Esophagus (tissue), 2 donors: Measurements from ENCODE around the gene AK4. TPM values are rescaled to one million over a fixed set of nuclear protein-coding genes. Genes with fewer than 3 reads are reported as not detected.
"Not testable (repeated sequence)": the region's sequence is repeated elsewhere in the genome, so short reads cannot be mapped to it uniquely, and the experiment has no call there.

Source experiments
- H3K27ac ChIP-seq, 2 donors: one replicate each; pipeline ENCODE4 v1.5.1; 2013; ENCODE audit warnings: low read depth in 2 of 2, mild to moderate bottlenecking in 2 of 2, inconsistent platforms in 1 of 2, low read length in 1 of 2, moderate library complexity in 1 of 2
- H3K27me3 ChIP-seq, 2 donors: one replicate each; pipeline ENCODE4 v1.6.1; 2013; ENCODE audit warnings: low read length in 2 of 2, control low read depth in 1 of 2, mild to moderate bottlenecking in 1 of 2; ENCODE audit not compliant: insufficient read depth in 2 of 2, control insufficient read depth in 1 of 2
- H3K36me3 ChIP-seq, 2 donors: one replicate each; pipeline ENCODE4 v1.6.1; 2013; ENCODE audit warnings: low read length in 1 of 2; ENCODE audit not compliant: control insufficient read depth in 2 of 2, insufficient read depth in 2 of 2
- H3K4me1 ChIP-seq, 2 donors: one replicate each; pipeline ENCODE4 v1.6.1; 2013; ENCODE audit warnings: low read length in 1 of 2; ENCODE audit not compliant: control insufficient read depth in 2 of 2, insufficient read depth in 2 of 2
- H3K4me3 ChIP-seq, 2 donors: one replicate each; pipeline ENCODE4 v1.5.1; 2013; ENCODE audit warnings: low read length in 2 of 2, mild to moderate bottlenecking in 2 of 2, low read depth in 1 of 2, moderate library complexity in 1 of 2
- H3K9me3 ChIP-seq, 2 donors: one replicate each; pipeline ENCODE4 v1.6.1; 2013; ENCODE audit warnings: mild to moderate bottlenecking in 2 of 2, low read depth in 1 of 2, low read length in 1 of 2, moderate library complexity in 1 of 2; ENCODE audit not compliant: control insufficient read depth in 2 of 2, insufficient read depth in 1 of 2
- WGBS, 2 donors: extraction: QIAGEN DNeasy Blood & Tissue Kit; methylation state at CpG; one replicate each; pipeline ENCODE4 v1.1.7; 2013; 5-methylcytosine and 5-hydroxymethylcytosine counted together
- polyA plus RNA-seq, 2 donors: library from polyadenylated mRNA; stranded (reverse); fragments of 200-250 nt; gene quantifications; one replicate each; pipeline ENCODE4 v1.2.3, GENCODE V29; 2013
- donor health status: healthy with polysubstance abuse.
- donor health status: Bipolar disorder and iron deficiency.

AK4 gene
- polyA plus RNA-seq, 2 donors, result 10.8 to 24.0 TPM

GRCh38 chr1:65163201-65163805 is 15.3 kb downstream of the AK4 start:
- no peak overlapping the region for H3K27ac ChIP-seq
- H3K9me3 ChIP-seq, result no peaks in the 10 kb centered on the region
- no peaks in the 10 kb centered on the region for H3K36me3 ChIP-seq
- H3K4me1 ChIP-seq, result no peaks in the 10 kb centered on the region
- no peak overlapping the region for H3K4me3 ChIP-seq
- H3K27me3 ChIP-seq, result no peaks in the 10 kb centered on the region
- WGBS, 2 donors, result 72 to 78% methylated on average over 11 of the region's 11 CpGs

GRCh38 chr1:65164101-65164500 is 16.1 kb downstream of the AK4 start:
- H3K9me3 ChIP-seq, H3K4me1 ChIP-seq, H3K27me3 ChIP-seq, H3K27ac ChIP-seq, H3K4me3 ChIP-seq, H3K36me3 ChIP-seq: not testable (repeated sequence)
- WGBS, 2 donors, result 93 to 96% methylated on average over 3 of the region's 3 CpGs

- Histone ChIP-seq H3K4me3 (no peak overlapping the region), H3K27ac (no peak overlapping the region), H3K27me3 (no peaks in the 10 kb centered on the region), H3K4me1 (no peaks in the 10 kb centered on the region), H3K36me3 (no peaks in the 10 kb centered on the region), H3K9me3 (no peaks in the 10 kb centered on the region)
These were observed 16.6 kb downstream of the AK4 start for GRCh38 chr1:65164633-65165032.

- Histone ChIP-seq H3K27me3 (no peaks in the 10 kb centered on the region), H3K4me1 (no peaks in the 10 kb centered on the region), H3K27ac (no peak overlapping the region), H3K36me3 (no peaks in the 10 kb centered on the region), H3K4me3 (no peak overlapping the region), H3K9me3 (no peaks in the 10 kb centered on the region)
- WGBS, 2 donors, result 78 to 85% methylated on average over 5 of the region's 5 CpGs
These were observed 17.4 kb downstream of the AK4 start for GRCh38 chr1:65165269-65165993.

GRCh38 chr1:65166572-65167305 is 18.7 kb downstream of the AK4 start:
- Histone ChIP-seq H3K27me3 (no peaks in the 10 kb centered on the region), H3K27ac (no peak overlapping the region), H3K36me3 (no peaks in the 10 kb centered on the region), H3K4me1 (no peaks in the 10 kb centered on the region), H3K9me3 (no peaks in the 10 kb centered on the region), H3K4me3 (no peak overlapping the region)
- 88 to 90% methylated on average over 7 of the region's 7 CpGs for WGBS, 2 donors

GRCh38 chr1:65167586-65168242 is 19.7 kb downstream of the AK4 start:
- no peaks in the 10 kb centered on the region for H3K27me3 ChIP-seq
- whole genome bisulfite sequencing, 2 donors, result 91% methylated on average over 5 of the region's 5 CpGs
- no peak overlapping the region for H3K27ac ChIP-seq
- no peaks in the 10 kb centered on the region for H3K36me3 ChIP-seq
- no peak overlapping the region for H3K4me3 ChIP-seq
- H3K4me1 ChIP-seq, result no peaks in the 10 kb centered on the region
- H3K9me3 ChIP-seq, result no peaks in the 10 kb centered on the region

GRCh38 chr1:65168867-65169266 is 20.9 kb downstream of the AK4 start:
- no peak overlapping the region for H3K4me3 ChIP-seq
- H3K27ac ChIP-seq, result no peak overlapping the region
- no peaks in the 10 kb centered on the region for H3K9me3 ChIP-seq
- H3K27me3 ChIP-seq, result no peaks in the 10 kb centered on the region
- H3K36me3 ChIP-seq, result no peaks in the 10 kb centered on the region
- 93 to 98% methylated on average over 4 of the region's 4 CpGs for WGBS, 2 donors
- H3K4me1 ChIP-seq, result peaks cover 0 to 4% of the 10 kb centered on the region in 2 donors

- no peaks in the 10 kb centered on the region for H3K36me3 ChIP-seq
- H3K4me1 ChIP-seq, result peaks cover 2 to 10% of the 10 kb centered on the region in 2 donors
- H3K4me3 ChIP-seq, result no peak overlapping the region
- 33 to 45% methylated on average over 10 of the region's 10 CpGs for WGBS, 2 donors
- H3K27ac ChIP-seq, result peak overlapping the region; percentile 64 to 78
- no peaks in the 10 kb centered on the region for H3K27me3 ChIP-seq
- peaks cover 0 to 4% of the 10 kb centered on the region in 2 donors for H3K9me3 ChIP-seq
These were observed 22.6 kb downstream of the AK4 start for GRCh38 chr1:65170511-65171142.

- WGBS, 2 donors, result 83 to 85% methylated on average over 14 of the region's 14 CpGs
- peaks cover 2 to 14% of the 10 kb centered on the region in 2 donors for H3K4me1 ChIP-seq
- H3K9me3 ChIP-seq, result peaks cover 0 to 4% of the 10 kb centered on the region in 2 donors
- H3K27ac ChIP-seq, result no peak overlapping the region
- H3K27me3 ChIP-seq, result no peaks in the 10 kb centered on the region
- no peaks in the 10 kb centered on the region for H3K36me3 ChIP-seq
- H3K4me3 ChIP-seq, result no peak overlapping the region
These were observed 25.1 kb downstream of the AK4 start for GRCh38 chr1:65172936-65173690.
